Measurements from ENCODE around the gene C3orf85. TPM values are rescaled to one million over a fixed set of nuclear protein-coding genes. Genes with fewer than 3 reads are reported as not detected.

C3orf85 gene
- polyA plus RNA-seq, 1 donor from 2014 or later: not detected

DNA sequence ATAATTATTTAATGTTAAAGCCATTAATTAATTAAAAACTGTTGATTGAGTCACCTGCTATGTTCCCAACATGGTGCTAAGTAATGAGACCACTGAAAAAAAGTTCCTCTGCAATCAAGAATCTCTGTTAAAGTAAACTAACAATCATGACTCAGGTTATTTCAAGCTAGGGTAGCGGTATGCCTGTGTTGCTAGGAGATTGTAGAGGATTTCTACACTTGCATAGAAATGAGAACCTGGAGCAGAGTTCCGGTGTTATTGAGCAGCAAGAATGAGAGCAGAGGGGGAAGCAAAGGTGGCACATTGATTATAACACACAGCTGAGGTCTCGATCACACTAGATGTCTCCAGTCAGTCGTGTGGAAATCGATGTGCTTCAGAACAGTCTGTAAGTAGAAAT is 41.4 kb downstream of the C3orf85 start:
- Mint-ChIP-seq H3K36me3 (no peaks in the 10 kb centered on the region), H3K9me3 (peaks cover 0 to 11% (median 3%) of the 10 kb centered on the region in 3 donors), H3K27me3 (no peaks in the 10 kb centered on the region), H3K27ac (no peak overlapping the region), H3K4me3 (no peak overlapping the region), H3K4me1 (no peaks in the 10 kb centered on the region)

DNA sequence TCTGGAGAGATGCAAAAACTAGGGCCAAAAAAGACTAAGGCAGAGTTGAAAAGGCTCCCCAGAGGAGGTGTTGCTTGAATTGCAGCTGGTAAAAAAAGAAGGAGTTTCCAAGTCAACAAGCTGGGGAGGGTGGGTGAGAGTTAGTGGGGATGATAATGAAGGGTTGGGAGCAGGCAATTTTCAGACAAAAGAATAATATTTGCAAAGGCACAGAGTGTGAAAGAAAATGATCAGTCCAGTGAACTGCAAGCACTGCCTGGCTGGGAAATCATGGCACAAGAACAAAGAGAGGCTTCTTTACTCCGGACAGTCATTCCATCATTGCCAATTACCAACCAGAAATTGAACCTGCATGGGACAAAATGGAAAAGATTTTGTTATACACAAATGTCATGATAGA is 42.2 kb downstream of the C3orf85 start:
- Mint-ChIP-seq H3K27me3 (no peaks in the 10 kb centered on the region), H3K27ac (no peak overlapping the region), H3K4me1 (no peaks in the 10 kb centered on the region), H3K4me3 (no peak overlapping the region), H3K9me3 (peaks cover 0 to 11% (median 3%) of the 10 kb centered on the region in 3 donors), H3K36me3 (no peaks in the 10 kb centered on the region)

DNA sequence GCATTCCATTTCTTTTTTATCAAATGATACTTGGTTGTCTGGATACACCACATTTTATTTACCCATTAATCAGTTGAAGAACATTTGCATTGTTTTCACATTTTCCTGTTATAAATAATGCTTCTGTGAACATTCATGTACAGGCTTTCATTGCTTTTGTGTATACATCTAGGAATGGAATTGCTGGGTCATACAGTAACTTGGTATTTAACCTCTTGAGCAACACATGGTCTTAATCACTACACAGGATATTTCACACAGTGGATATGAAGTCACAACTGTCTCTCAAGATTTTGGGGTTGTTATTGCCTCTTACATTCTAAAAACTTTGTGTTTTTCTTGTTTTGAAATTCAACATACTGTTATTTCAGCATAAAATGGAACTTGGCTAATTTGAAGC is 48.2 kb downstream of the C3orf85 start:
- no peak overlapping the region for H3K4me3 Mint-ChIP-seq
- H3K27ac Mint-ChIP-seq: no peak overlapping the region
- peaks cover 0 to 10% (median 3%) of the 10 kb centered on the region in 3 donors for H3K9me3 Mint-ChIP-seq
- no peaks in the 10 kb centered on the region for H3K27me3 Mint-ChIP-seq
- no peaks in the 10 kb centered on the region for H3K36me3 Mint-ChIP-seq
- no peaks in the 10 kb centered on the region for H3K4me1 Mint-ChIP-seq

- Mint-ChIP-seq H3K27me3 (no peaks in the 10 kb centered on the region), H3K4me3 (no peak overlapping the region), H3K27ac (no peak overlapping the region), H3K36me3 (peaks cover 2% of the 10 kb centered on the region), H3K9me3 (peaks cover 0 to 3% (median 2%) of the 10 kb centered on the region in 3 donors), H3K4me1 (no peaks in the 10 kb centered on the region)
Observed at GRCh38 chr3:109187390-109187789, 50.9 kb downstream of the C3orf85 start.

GRCh38 chr3:109188741-109189140 is 52.2 kb downstream of the C3orf85 start:
- Mint-ChIP-seq H3K4me1 (no peaks in the 10 kb centered on the region), H3K4me3 (no peak overlapping the region), H3K9me3 (no peaks in the 10 kb centered on the region)

DNA sequence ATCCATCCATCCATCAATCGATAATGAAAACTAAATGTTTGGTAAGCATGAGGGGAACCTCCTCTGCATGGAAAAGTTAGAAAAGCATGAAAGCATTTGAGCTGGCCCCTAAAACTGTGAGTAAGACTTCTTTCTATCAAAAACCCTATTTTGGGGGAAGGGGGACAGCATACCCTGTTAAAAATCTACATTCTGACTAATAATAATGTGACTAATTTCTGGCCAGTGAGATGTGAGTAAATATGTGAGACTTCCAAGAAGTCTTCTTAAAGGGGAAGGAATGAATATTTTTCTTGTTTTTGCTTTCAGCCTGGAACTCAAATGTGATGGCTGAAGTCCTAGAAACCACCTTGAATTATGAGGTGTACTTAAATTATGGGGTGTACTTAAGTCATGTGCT is 54.9 kb downstream of the C3orf85 start:
- Mint-ChIP-seq H3K27me3 (no peaks in the 10 kb centered on the region), H3K4me1 (no peaks in the 10 kb centered on the region), H3K4me3 (no peak overlapping the region), H3K9me3 (no peaks in the 10 kb centered on the region), H3K36me3 (peaks cover 2% of the 10 kb centered on the region), H3K27ac (peak overlapping the region in 1 of 3 donors; percentile 3)

More at GRCh38 chr3:109188741-109189140, 52.2 kb downstream of the C3orf85 start:
- no peaks in the 10 kb centered on the region for H3K27me3 Mint-ChIP-seq
- peaks cover 2% of the 10 kb centered on the region for H3K36me3 Mint-ChIP-seq
- H3K27ac Mint-ChIP-seq: no peak overlapping the region

DNA sequence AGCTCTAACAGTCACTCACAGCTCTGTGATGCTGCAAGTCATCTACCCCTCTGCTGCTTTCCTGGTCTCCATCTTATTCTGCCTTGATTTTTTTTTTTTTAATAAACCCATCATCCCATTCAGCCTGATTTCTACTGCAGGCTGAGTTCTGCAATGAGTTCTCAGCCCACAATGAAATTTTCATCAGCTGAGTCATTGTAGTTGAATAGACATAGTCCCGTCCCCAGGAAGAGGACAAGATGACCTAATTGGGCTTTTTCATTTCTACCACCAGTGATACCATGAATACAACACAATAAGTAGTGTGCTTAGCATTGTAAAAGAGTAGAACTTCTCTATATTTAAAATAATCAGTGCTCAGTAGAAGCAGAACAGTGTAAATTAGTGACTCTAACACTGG is 59.3 kb downstream of the C3orf85 start:
- H3K27me3 Mint-ChIP-seq: no peaks in the 10 kb centered on the region
- H3K4me3 Mint-ChIP-seq: no peak overlapping the region
- H3K4me1 Mint-ChIP-seq: no peaks in the 10 kb centered on the region
- no peaks in the 10 kb centered on the region for H3K36me3 Mint-ChIP-seq
- H3K9me3 Mint-ChIP-seq: peaks cover 0 to 2% (median 0%) of the 10 kb centered on the region in 3 donors
- H3K27ac Mint-ChIP-seq: no peak overlapping the region

Other genes starting within 250 kb of the C3orf85 start
- gene GUCA1C, start 182.8 kb upstream of the C3orf85 start, polyA plus RNA-seq: not detected
- not detected for gene MORC1, start 18.6 kb upstream of the C3orf85 start, polyA plus RNA-seq
- not detected for gene DPPA2, start 179.8 kb downstream of the C3orf85 start, polyA plus RNA-seq
- gene DPPA4, start 200.8 kb downstream of the C3orf85 start, polyA plus RNA-seq: not detected

All from IgD-negative memory B cell (primary cell).